HUDEP-2 (cell line): ENCODE results near the gene P4HA1.
"Not testable (repeated sequence)": the region's sequence is repeated elsewhere in the genome, so short reads cannot be mapped to it uniquely, and the experiment has no call there.

Experiments
- DNase-seq, 76 experiments: peaks; one replicate each; lab custom pipeline; 2025; ENCODE audit not compliant: unreplicated experiment in 76 of 76; lab: John Stamatoyannopoulos, UW

P4HA1 gene

DNA sequence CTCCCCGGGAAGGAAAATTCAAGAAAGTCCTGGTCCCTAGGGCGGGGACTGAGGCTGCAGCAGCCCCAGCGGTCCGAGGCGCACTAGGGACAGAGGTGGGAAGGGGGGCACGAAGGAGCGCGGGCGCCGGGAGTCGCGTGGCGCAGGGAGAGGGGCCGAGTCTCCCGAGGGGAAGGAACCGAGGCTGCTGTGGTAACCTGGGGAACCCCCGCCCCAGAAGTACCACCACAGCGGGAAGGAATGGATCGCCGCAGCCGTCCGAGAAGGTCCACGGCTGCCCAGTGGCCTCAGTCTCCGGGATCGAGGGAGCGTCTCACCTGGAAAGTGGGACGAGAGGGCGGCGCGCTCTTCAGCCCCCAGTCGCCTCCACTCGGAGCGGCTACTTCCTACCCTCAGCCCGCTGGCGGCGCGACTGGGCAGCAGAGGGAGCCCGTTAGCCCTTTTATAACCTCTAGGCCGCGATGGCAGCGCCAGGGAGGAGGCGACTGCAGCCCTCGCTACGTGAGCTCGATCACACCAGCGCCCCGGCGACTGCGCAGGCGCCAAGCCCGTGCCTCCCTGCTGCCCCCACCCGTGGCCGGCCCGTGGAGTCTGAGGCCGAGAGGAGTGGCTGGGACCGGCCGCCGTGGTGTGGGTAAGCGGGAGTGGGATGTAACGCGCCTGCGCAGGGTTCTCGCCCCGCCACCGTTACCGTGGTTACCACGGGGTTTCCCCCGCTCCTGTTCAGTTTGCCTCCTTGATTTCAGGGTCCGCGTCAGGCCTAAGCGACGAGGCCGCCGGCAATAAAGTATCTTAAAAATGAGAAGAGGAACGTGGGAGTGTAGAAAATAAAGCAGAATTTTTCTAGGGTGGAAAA, at the start of gene P4HA1:
Gene P4HA1 (minus strand): TSS at position 418 of the 856 bp plus-strand sequence. CDS start 21,983 bp downstream, outside the sequence.
- DNase-seq: peak; percentile 52 to 98 (median 93)

DNA sequence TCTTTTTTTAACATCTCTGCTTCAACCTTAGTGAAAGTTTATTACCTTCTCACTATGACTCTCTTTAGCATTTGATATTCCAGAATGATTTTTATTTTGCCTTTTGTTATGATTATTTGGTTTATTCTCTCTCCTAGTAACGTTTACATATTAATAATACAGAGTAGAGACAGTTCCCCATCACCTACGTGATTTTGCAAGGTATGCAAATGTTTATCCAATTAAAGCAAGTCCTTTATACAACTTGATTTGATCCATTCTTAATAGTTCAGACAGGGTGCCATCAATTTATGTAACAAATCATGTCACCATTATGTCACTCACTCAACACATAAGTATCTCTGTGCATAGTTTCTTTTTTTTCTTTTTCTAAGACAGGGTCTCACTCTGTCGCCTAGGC, 44.9 kb upstream of the P4HA1 start:
- no peak for DNase-seq

DNA sequence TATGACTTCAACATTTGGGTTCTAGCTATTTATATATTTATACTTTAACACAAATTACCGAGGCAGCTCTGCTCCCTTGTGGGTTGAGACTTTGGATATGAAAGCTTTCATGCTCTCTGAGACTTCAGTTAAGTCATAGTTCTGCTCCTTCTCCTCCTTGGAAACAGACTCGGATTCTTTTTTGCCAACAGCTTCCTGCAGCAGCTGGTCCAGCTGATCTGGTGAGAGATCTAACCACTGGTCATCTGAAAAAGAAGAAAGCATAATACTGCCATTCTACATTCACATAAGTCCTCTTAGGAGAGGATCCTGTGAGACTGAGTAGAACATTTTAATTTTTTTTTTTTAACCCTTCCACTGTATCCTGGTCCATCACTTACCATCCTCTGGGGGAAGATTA, 42.6 kb upstream of the P4HA1 start:
- DNase-seq: no peak

DNA sequence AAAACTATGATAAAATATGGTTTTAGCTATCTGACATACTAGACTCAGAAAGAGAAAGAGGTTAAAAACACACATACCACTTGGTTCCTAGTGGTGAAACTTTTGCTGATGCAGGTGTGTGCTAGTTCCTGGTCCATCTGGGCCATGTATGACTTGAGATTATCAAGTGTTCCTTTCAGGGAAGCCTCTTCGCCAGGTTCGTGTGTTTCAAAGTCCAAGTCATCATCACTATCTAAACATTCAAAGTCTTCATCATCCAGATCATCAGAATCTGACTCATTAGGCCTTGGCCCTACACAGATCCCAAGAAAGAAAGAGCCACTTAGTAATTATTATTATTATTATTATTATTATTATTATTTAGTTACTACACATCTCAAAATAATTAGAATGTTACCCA, 40.0 kb upstream of the P4HA1 start:
- no peak for DNase-seq

DNA sequence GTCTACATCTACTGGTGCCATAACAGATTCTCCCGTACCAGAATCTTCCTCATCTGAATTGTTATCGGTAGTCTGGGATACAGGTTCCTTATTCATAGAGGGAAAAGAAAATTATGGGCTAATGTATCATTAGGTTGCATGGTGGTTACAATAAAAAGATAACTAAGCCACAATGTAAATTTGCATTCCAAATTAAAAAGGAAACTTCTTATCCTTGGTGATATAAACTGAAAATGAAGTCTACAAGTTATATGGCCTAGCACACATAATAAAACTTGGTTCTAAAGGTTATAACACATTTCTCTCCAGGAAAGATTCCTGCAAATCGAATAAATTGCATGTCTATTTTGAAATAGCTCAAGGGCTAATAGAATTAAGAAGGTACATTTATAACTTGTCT, 38.1 kb upstream of the P4HA1 start:
- DNase-seq: no peak

DNA sequence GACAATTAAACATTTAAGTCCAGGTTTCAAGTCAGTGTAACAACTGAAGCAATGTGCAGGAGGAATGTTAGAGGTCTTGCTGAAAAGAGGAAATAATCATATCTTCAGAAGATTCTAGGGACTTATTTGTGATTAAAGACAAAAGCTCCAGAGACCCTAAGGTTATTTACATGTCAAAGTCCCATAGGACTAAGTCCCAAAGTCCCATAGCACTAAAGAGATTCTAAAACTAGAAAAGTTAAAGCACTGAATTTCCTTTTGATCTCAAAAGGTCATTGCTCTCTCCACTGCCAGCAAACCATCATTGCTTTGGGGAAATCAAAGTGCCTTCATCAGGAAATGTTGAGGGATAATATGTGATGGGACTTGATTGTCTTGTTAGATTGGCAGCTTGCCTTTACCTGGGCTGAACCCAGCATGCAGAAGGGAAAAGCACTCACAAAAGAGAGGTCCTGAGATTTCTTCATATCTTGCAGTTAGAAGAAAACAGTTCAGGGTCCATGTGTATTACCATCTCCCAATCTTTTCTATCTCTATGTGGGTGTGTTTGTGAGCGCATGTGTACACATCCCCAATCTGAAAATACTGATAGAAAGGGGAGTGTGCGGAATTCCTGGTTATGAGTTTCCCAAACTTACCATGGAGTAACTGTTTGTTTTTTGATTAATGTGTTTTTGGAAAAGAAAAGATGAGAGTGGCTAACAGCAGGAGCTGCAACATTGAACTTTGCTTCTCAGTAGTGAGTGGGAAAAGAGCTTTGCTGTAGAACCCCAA, 35.4 kb upstream of the P4HA1 start:
- DNase-seq: no peak

DNA sequence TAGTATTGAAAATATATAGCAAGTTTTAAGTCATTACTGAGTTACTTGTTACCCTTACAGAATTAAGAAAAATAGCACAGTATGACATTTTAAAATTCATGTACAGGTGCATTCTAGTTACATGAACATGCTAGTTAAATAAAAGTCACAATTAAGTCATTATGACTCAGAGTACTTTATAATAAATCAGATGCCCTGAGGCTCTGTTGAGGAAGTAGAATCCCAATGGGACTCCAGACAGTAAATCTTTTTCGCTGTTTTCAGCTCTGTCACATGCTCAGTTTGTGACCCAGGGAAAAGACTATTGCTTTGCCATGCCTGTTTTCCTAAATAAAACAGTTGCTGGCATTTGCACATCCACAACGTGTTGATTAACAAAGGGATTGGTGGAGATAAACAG, 34.6 kb upstream of the P4HA1 start:
- no peak for DNase-seq

DNA sequence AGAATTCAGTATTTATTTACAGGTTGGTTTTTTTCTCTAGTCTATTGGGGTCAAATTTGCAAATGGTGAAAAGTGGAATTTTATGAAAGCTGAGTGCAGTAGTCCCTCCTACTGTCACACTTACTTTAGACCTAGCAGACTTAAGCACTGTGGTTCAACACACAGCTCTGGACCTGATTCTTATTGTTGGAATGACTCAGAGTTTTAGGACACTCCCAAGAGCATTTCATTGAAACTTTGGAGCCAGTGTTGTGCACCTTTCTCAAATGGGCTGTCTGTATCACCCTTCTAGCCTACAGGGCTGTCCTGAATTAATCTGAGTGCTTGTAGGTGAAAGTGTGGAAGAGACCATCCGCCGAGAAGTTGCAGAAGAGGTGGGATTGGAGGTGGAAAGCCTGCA, 29.7 kb upstream of the P4HA1 start:
- DNase-seq: no peak

DNA sequence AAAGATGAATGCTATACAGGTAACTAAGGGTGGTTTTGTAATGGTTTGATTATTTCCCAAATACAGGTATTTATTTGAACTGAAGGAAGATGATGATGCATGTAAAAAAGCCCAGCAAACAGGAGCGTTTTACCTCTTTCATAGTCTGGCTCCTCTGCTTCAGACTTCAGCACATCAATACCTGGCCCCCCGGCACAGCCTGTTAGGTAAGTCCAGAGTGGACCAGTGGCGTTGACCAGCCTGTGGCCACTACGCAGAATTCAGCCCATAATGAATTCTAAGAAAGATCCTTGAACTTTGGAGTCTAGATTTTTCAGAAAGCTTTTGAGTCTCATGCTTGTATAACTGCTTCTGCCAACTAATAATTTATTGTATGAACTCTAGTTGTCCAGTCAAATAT, 23.3 kb upstream of the P4HA1 start:
- DNase-seq: no peak

DNA sequence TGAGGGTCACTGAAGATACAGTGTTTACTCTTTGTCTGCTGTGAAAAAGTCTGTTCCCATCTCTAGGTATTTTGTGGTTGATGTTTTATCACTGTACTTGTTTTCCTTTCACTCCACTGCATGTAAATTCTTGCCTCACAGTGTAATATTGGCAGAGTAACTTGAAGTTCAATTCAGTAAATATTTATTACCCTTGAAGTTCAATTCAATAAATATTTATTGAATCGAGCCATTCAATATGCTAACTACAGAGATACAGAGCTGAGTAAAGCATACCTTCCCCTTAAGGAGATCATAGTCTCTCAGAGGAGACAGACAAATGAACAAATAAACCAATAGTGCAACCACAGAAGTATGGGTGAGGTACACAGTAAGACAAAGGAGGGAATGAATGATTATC, 22.8 kb upstream of the P4HA1 start:
- DNase-seq: no peak

DNA sequence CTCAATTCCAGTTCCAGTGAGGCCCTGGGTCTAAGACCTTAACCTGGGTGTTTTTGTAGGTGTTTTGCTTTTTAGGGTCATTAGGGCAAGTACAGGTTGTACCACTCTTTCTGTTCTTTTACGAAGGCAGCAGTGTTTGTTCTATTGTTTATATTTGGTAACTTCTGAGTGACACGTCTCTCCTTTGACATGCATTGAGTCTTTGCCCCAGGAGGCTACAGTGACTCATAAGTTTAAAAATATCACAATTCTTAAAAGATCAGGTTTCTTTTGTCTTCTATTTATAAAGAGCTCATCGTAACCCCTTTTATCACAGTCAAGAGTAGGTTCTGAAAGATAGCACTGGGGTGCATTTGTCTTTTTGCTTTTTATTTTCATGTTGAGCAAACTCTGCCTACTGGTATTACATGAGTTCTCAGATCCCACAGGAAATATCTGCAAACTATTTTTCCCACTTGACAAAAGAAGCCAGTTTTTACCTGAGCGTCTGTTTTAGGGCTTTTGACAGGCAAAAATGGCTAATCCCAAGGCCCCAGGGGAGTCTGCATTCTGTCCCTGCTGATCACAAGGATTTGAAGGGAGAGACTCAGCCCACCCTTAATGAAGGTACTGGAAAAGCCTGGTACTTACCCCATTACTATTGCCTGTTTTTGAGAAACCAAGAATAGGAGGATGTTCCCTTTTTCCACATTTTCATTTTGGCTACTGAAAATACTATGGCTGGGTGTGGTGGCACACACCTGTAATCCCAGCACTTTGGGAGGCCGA, 21.5 kb upstream of the P4HA1 start:
- DNase-seq: no peak

DNA sequence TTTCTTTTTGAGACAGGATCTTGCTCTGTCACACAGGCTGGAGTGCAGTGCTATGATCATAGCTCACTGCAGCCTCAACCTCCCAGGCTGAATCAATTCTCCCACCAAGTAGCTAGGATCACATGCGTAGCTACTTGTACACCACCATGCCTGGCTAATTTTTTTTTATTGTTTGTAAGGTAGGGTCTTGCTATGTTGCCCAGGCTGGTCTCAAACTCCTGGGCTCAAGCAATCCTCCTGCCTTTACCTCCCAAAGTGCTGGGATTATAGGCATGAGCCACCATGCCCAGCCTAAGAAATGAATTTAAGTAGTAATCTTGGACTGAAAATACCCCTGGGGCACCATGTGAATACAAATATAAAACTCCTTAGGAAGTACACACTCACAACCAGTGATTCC, 19.4 kb upstream of the P4HA1 start:
- DNase-seq: no peak

DNA sequence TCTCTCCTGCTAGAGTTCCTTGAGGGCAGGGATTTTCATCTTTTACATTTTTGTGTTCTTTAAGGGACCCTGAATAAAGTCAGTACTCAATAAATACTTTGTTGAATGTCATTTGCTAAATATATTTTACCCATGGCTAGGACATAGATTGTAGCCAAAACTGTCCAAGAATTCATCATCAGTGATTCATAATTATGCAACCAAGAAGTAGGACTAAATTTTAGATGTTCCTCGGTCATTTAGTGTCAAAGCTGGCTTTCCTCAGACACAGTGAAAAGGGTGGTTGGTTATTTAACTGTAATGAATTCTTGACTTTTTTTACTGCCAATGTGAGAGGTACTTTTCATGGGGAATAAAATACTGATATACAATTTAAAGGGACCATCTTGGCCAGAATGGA, 16.9 kb upstream of the P4HA1 start:
- DNase-seq: no peak

DNA sequence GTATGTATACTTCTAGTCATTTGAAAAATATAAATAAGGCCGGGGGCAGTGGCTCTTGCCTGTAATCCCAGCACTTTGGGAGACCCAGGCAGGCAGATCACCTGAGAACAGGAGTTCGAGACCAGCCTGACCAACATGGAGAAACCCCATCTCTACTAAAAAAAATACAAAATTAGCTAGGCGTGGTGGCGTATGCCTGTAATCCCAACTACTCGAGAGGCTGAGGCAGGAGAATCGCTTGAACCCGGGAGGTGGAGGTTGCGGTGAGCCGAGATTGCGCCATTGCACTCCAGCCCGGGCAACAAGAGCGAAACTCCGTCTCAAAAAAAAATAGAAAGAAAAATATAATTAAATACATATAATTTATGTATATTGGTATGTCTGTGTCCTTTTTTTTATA, 15.4 kb upstream of the P4HA1 start:
- DNase-seq: not testable (repeated sequence)

DNA sequence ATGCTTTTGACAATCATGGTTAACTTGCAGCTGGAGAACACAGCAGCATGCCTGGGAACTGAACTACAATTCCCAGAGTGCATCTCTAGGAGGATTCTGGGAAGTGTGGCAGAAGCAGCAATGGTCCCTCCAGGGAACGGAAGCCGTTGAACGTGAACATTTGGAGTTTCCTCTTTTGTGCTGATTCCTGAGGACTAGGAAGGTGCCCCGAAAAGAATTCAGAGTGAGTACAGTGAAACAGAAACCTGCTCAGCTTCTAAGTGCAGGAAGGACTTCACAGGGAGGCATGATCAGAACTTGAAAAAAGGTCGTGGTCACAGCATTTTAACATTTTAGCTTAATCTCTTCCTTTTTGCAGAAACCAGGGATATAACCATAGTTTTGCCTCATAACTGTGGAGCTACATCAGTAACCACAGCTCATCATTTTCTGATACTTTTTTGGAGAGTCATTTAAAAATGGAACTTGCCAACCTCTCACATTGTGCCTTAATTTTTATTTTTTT, 13.7 kb upstream of the P4HA1 start, which contains the start of gene NUDT13:
Gene NUDT13 (plus strand): TSS at position 111 of the 505 bp plus-strand sequence. CDS start 3,911 bp downstream, outside the sequence.
- peak in 51 of 76 experiments; percentile 4 to 70 (median 20) for DNase-seq

DNA sequence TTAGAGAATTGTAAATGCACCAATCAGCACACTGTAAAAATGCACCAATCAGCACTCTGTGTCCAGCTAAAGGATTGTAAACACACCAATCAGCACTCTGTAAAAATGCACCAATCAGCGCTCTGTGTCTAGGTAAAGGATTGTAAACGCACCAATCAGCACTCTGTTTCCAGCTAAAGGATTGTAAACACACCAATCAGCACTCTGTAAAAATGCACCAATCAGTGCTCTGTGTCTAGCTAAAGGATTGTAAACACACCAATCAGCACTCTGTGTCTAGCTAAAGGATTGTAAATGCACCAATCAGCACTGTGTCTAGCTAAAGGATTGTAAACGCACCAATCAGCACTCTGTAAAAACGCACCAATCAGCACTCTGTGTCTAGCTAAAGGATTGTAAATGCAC, 12.6 kb upstream of the P4HA1 start:
- not testable (repeated sequence) for DNase-seq

DNA sequence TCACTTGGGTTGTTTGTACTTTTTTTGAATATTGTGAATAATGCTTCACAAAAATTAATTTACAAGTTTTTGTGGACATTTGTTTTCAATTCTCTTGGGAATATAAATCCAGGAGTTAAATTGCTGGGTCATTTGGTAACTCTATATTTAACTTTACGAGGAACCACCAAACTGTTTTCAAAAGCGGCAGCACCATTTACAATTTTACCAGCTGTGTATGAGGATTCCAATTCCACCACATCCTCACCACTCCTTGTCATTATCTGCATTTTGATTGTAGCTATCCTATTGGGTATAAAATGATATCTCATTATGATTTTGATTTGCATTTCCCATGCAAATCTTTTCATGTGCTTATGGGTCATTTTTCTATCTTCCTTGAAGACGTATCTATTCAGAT, 9.6 kb upstream of the P4HA1 start:
- DNase-seq: no peak

DNA sequence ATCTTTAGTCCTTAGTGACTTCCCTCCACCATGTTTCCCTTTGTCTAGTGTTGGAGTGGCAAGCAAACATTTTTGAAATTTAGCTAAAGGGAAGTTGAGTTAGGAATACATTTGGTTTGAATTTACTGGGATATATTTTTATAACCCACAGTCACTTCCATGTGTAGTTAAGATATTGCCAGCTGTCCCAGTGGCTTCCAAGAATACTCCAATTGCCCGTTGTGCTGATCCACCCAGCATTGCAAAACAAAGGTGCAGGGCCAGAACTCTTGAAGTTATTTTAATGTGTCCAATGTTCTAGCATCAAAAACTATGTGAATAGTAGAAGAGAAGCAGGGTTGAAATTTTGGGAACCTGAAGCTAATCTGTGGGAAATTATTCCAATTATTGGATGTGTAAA, 2.5 kb upstream of the P4HA1 start:
- no peak for DNase-seq

DNA sequence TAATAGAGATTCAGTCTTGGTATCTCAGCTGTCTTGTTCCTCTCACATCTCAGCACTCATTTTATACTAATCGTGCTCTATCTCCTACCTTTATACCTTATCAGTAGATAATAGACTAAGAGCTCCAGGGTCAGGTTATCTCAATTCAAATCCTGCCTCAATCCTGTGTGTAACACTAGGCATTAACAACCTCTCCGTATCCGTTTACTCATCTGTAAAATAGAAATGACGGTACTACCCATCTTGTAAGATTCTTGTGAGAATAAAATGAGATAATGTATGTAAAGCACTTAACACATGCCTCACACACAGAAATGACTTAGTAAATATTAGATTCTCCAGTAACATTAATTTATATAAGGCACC, 622 bp upstream of the P4HA1 start:
- DNase-seq: no peak

DNA sequence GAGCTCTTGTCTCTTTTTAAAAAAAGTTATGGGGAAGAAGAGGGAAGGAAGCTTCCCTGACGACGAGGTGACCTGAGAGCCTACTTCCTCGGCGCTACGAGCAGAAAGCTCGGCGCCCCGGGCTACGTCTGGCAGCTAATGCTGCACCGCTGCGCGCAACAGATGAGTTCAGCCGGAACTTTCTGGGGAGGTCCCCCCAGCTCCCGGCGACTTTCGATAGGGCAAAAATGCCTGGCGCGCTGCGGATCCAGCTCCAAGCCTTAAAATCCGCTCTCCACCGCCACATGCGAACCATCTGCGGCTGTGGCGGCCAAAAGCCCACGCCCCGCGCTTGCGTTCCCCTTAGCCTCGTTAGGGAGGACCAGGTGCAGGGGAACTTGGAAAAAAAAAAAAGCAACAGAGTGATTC, 621 bp downstream of the P4HA1 start:
- peak in 54 of 76 experiments; percentile 12 to 78 (median 38) for DNase-seq

DNA sequence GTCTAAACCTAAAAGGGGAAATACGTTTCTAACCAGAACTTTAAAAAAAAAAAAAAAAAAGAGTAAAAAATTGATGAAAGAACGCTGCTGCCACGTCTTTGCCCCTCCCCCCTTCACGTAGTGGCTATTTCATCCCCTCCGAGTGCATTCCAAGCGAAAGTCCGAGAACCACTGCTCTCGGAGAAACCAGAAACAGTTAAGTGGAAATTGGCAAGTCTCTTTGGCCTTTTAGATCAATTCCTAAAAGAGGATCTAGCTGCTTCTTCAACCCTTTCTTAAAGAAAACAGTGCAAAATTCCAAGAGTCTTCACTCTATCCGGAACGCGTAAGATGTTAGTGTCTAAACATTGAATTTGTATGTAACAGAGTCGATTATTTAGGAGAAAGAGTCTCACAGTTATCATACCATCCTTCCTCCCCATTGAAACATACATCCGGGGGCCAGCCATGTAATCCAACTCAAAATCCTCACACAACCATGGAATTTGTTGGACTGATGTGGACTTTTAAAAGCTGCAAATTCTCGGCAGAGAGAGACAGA, 1.1 kb downstream of the P4HA1 start:
- DNase-seq: peak in 20 of 76 experiments; percentile 4 to 44 (median 14)
